ENCODE measurements around the gene IL22RA2. TPM values are rescaled to one million over a fixed set of nuclear protein-coding genes. Genes with fewer than 3 reads are reported as not detected.
"Not testable (repeated sequence)": the region's sequence is repeated elsewhere in the genome, so short reads cannot be mapped to it uniquely, and the experiment has no call there.

The IL22RA2 gene
- total RNA-seq, 1 experiment from 2014 or later: not detected

DNA sequence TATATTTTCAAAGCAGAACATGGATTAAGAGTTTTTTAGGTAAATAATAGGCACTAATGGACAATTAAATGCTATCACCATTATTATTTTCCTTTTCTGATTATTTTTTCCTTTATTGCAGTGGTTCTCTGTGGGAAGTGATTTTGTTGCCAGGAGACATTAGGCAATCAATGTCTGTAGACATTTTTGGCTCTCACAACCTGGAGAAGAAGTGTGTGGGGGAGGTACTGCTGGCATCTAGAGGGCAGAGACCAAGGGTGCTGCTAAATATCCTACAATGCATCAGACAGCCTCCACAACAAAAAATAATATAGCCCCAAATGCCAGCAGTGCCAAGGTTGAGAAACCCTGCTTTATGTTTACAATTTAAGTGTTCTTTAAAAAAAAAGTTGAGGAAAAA, 37.5 kb upstream of the IL22RA2 start:
- Histone ChIP-seq H3K27ac (no peak overlapping the region), H3K4me3 (no peak overlapping the region)
- no peak for DNase-seq (ENCODE audit: low read depth in 1 of 2, low spot score in 2 of 2)

DNA sequence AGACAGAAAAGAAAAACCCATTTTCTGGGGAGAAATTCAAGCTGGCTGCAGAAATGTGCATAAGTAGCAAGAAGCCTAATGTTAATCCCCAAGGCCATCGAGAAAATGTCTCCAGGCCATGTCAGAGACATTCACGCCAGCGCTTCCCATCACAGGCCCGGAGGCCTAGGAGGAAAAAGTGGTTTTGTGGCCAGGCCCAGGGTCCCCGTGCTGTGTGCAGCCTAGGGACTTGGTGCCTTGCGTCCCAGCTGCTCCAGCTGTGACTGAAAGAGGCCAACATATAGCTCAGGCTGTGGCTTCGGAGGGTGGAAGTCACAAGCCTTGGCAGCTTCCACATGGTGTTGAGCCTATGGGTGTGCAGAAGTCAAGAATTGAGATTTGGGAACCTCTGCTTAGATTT, 34.8 kb upstream of the IL22RA2 start:
- no peak overlapping the region for H3K27ac ChIP-seq
- H3K27me3 ChIP-seq (replicated peaks): no peaks in the 10 kb centered on the region
- H3K9me3 ChIP-seq (replicated peaks): 0 out of 2 replicates have a peak, but pooled peaks cover 3% of the 10 kb centered on the region
- H3K36me3 ChIP-seq: peaks cover 49% of the 10 kb centered on the region
- H3K4me3 ChIP-seq: no peak overlapping the region
- no peaks in the 10 kb centered on the region for H3K4me1 ChIP-seq (replicated peaks)
- DNase-seq (ENCODE audit: low read depth in 1 of 2, low spot score in 2 of 2): no peak

More for the DNA sequence above, 37.5 kb upstream of the IL22RA2 start:
- Histone ChIP-seq H3K4me1 (replicated peaks) (no peaks in the 10 kb centered on the region), H3K36me3 (peaks cover 29% of the 10 kb centered on the region), H3K9me3 (replicated peaks) (0 out of 2 replicates have a peak, but pooled peaks cover 3% of the 10 kb centered on the region), H3K27me3 (replicated peaks) (no peaks in the 10 kb centered on the region)

DNA sequence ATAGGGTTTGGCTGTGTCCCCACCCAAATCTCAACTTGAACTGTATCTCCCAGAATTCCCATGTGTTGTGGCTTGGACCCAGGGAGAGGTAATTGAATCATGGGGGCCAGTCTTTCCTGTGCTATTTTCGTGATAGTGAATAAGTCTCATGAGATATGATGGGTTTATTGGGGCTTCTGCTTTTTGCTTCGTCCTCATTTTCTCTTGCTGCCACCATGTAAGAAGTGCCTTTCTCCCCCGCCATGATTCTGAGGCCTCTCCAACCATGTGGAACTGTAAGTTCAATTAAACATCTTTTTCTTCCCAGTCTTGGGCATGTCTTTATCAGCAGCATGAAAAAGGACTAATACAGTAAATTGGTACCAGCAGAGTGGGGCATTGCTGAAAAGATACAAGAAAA, 34.0 kb upstream of the IL22RA2 start:
- peaks cover 57% of the 10 kb centered on the region for H3K36me3 ChIP-seq
- H3K27me3 ChIP-seq (replicated peaks); H3K4me3 ChIP-seq; DNase-seq (ENCODE audit: low read depth in 1 of 2, low spot score in 2 of 2); H3K27ac ChIP-seq; H3K4me1 ChIP-seq (replicated peaks); H3K9me3 ChIP-seq (replicated peaks): not testable (repeated sequence)

DNA sequence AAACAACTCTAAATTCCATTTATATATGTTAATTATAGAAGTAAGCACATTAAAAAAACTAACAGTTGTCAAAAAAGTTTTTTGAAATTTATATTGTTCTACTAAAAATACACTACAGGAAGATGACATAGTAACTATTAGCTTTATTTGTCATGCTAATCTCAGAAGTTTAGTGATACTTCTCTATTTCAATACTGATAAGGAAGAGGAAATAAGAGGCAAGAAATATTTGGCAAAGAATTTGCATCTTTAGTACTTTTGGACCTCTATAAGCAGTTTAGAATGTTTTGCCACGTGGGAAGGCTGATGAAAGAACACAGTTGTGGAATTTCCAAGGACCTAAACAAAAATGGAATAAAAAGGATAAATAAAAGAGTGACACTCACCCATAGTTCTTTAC, 33.1 kb upstream of the IL22RA2 start:
- Histone ChIP-seq H3K27me3 (replicated peaks) (no peaks in the 10 kb centered on the region), H3K27ac (no peak overlapping the region), H3K4me3 (no peak overlapping the region), H3K9me3 (replicated peaks) (0 out of 2 replicates have a peak, but pooled peaks cover 3% of the 10 kb centered on the region), H3K4me1 (replicated peaks) (no peaks in the 10 kb centered on the region), H3K36me3 (peaks cover 64% of the 10 kb centered on the region)
- no peak for DNase-seq (ENCODE audit: low read depth in 1 of 2, low spot score in 2 of 2)

DNA sequence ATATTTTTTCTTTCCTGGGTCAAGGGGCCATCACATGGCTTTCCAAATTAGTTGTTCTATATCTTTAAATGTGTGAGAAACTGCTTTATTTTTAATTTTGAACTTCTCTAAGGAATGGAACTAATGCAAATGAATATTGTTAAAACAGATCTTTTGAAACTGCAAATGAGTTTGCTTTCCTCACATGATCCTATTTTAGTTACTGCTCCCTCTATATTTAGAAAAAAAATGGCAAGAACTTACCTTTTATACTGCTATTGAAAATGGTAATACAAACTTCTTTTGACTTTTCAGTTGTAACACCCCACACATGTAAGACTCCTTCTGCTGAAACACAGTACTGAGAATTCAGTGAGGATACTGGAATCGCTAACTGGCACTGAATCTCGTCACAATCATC, 29.8 kb upstream of the IL22RA2 start:
- no peak for DNase-seq (ENCODE audit: low read depth in 1 of 2, low spot score in 2 of 2)
- no peak overlapping the region for H3K27ac ChIP-seq
- no peaks in the 10 kb centered on the region for H3K4me1 ChIP-seq (replicated peaks)
- no peak overlapping the region for H3K4me3 ChIP-seq
- H3K9me3 ChIP-seq (replicated peaks): no peaks in the 10 kb centered on the region
- peaks cover 74% of the 10 kb centered on the region for H3K36me3 ChIP-seq
- no peaks in the 10 kb centered on the region for H3K27me3 ChIP-seq (replicated peaks)

DNA sequence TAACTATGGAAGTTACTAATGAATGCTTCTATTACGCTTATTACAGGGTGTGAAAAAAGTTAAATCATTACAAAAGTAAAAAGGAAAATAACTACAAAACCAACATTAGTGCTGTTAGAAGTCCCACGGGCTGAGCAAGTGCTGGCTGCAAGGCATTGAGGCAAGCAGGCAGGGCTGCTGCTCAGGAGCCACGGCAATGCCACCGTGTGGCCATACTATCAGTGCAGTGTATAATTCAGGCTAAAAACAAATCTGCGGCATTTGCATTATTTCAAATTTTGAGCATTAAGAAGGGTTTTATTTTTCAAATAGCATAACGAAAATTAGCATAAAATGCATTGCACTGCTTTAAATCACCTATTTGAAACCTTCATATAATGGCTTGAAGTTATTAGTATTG, 28.6 kb upstream of the IL22RA2 start:
- DNase-seq (ENCODE audit: low read depth in 1 of 2, low spot score in 2 of 2): no peak
- Histone ChIP-seq H3K9me3 (replicated peaks) (no peaks in the 10 kb centered on the region), H3K36me3 (peaks cover 80% of the 10 kb centered on the region), H3K27ac (no peak overlapping the region), H3K4me1 (replicated peaks) (no peaks in the 10 kb centered on the region), H3K27me3 (replicated peaks) (no peaks in the 10 kb centered on the region), H3K4me3 (no peak overlapping the region)

DNA sequence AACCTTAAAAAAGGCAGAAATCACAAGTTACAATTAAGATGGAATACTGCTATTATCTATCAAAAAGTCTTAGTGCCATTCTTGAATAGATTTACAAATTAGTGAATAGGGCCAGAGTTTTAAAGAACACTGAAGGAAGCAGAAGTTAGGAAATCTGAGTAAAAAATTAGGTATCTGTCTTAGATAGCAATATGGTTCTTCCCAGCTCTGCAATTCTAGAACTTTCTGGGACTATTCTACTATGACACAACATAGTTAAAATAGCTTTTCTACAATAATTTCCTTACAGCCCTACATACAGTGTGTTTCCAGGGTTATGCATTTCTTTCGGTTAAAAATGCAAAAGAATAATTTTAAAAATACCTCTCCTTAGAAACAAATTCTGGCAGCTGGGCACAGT, 27.6 kb upstream of the IL22RA2 start:
- H3K4me1 ChIP-seq (replicated peaks): no peaks in the 10 kb centered on the region
- H3K36me3 ChIP-seq: peaks cover 75% of the 10 kb centered on the region
- H3K27ac ChIP-seq: no peak overlapping the region
- no peaks in the 10 kb centered on the region for H3K27me3 ChIP-seq (replicated peaks)
- DNase-seq (ENCODE audit: low read depth in 1 of 2, low spot score in 2 of 2): no peak
- H3K9me3 ChIP-seq (replicated peaks): no peaks in the 10 kb centered on the region
- H3K4me3 ChIP-seq: no peak overlapping the region

DNA sequence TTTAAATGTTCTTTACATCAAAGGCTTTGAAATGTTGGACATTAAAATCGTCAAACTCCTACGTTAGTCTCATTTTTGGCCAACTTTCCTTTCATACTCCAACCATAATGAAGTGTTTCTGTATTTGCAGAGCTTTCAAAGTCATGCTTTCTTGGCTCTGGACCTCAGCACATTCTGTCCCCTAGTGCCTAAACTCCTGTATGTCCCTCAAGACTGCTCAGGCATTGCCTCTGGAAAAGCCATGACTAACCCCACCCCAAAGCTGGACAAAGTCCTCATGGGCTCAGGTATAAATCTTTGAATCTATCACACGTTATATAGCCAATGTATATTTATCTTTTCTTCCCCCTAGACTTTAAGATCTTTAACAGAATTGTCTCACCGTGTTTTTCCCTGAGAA, 26.8 kb upstream of the IL22RA2 start:
- DNase-seq (ENCODE audit: low read depth in 1 of 2, low spot score in 2 of 2): no peak
- H3K36me3 ChIP-seq: peaks cover 68% of the 10 kb centered on the region
- no peaks in the 10 kb centered on the region for H3K27me3 ChIP-seq (replicated peaks)
- H3K4me1 ChIP-seq (replicated peaks): 0 out of 2 replicates have a peak, but pooled peaks cover 4% of the 10 kb centered on the region
- H3K9me3 ChIP-seq (replicated peaks): no peaks in the 10 kb centered on the region
- no peak overlapping the region for H3K27ac ChIP-seq
- H3K4me3 ChIP-seq: no peak overlapping the region

DNA sequence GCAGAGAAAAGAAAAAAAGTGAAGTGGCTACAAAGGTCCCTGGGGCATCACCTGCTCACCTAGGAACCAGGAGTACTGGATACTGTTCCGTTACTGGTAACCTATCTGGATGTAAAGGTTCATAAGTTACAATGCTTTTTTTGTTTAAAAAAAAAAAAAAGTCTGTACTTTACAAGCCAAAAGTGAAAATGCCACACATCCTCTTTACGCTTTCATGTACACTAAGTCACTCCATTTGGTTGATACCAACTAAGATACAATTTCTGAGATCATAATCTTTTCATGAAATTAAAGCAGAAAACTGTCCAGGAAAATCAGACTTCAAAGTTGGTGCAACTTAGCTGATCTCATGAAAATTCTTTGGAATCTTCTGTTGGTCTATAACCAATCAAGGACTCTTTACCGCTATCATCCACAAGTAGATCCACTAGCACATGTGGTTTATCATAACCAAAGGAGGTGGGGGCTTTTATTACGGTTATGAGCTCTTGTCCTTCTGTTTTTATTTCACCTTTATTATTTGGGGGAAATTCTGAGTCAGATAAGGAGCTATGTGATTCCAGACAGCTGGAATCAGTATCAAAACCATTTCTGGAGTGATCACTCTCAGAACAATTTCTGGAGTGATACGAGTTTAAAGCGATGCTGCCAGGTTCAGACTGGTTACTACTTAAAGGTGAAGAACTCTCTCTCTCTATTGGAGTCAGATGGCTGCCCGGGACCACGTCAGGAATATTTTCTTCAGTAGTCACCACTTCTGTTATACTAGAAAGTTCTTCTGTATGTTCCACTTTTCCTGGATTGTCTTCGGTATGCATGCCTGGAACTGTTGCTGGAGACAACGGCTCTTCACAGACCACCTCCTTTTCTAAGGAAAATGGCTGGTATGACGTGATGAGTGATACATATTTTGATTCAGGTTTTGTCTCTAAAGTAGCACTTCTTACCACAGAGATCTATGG, 24.5 kb upstream of the IL22RA2 start:
- no peak overlapping the region for H3K4me3 ChIP-seq
- peaks cover 48% of the 10 kb centered on the region for H3K36me3 ChIP-seq
- DNase-seq (ENCODE audit: low read depth in 1 of 2, low spot score in 2 of 2): no peak
- no peaks in the 10 kb centered on the region for H3K9me3 ChIP-seq (replicated peaks)
- H3K27me3 ChIP-seq (replicated peaks): no peaks in the 10 kb centered on the region
- H3K27ac ChIP-seq: no peak overlapping the region
- H3K4me1 ChIP-seq (replicated peaks): 0 out of 2 replicates have a peak, but pooled peaks cover 4% of the 10 kb centered on the region

DNA sequence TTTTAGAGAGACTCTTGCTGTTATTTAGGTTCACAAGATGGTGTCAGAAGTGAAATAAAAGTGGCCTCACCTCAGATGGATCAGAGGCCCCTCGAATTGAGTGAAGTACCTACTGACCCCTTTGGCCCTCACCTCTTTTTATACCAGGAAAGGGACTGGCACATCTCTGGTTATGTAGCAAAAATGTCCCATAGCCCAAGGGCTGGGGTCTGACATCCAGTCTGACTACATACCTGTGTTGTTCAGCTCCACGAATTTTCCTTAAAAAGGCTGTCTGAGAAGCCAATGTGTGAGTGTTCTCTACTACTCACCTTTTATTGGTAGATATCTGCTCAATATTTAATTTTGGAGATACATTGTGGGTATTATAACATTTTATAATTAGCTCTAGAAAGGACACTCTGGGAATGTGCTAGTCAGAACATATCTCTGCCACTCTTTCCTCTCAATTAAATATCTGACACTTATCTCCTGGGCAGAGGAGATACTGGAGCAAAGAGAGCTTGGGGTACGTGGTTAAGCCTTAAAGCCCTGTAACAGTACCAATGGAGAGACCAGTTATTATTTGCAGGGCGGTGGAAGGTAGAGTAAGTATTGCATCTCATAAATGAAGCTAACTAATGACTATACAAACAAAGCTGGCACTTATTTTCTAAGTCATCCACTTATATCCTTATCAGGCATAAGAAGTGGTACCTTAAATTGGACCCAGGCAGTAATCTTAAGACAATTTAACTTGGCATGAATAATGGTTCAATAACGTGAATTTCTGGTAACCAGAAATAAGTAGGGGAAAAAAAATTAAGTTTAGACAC, 20.0 kb upstream of the IL22RA2 start:
- Histone ChIP-seq H3K4me1 (replicated peaks) (0 out of 2 replicates have a peak, but pooled peaks cover 4% of the 10 kb centered on the region), H3K4me3 (no peak overlapping the region), H3K9me3 (replicated peaks) (no peaks in the 10 kb centered on the region; the same call in 1 of the 2 replicates), H3K27me3 (replicated peaks) (no peaks in the 10 kb centered on the region), H3K36me3 (peaks cover 12% of the 10 kb centered on the region), H3K27ac (no peak overlapping the region)
- DNase-seq (ENCODE audit: low read depth in 1 of 2, low spot score in 2 of 2): no peak

DNA sequence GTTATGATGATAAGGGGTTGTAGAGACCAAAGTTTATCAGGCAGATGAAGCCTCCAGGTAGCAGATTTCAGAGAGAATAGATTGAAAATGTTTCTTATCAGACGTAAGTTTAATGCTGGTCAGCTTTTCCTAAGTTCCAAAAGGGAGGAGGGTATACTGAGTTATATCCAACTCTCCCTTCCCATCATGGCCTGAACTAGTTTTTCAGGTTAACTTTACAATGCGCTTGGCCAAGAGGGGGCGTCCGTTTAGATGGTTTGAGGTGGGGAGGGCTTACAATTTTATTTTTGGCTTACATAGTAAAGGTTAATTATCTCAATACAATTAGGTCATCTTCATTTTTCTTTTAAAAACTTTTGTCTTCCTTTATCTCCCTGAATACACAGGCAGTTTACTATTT, 19.4 kb upstream of the IL22RA2 start:
- Histone ChIP-seq H3K27ac (no peak overlapping the region), H3K9me3 (replicated peaks) (no peaks in the 10 kb centered on the region; the same call in 1 of the 2 replicates), H3K27me3 (replicated peaks) (no peaks in the 10 kb centered on the region), H3K4me3 (no peak overlapping the region), H3K4me1 (replicated peaks) (0 out of 2 replicates have a peak, but pooled peaks cover 4% of the 10 kb centered on the region), H3K36me3 (peaks cover 6% of the 10 kb centered on the region)
- no peak for DNase-seq (ENCODE audit: low read depth in 1 of 2, low spot score in 2 of 2)

DNA sequence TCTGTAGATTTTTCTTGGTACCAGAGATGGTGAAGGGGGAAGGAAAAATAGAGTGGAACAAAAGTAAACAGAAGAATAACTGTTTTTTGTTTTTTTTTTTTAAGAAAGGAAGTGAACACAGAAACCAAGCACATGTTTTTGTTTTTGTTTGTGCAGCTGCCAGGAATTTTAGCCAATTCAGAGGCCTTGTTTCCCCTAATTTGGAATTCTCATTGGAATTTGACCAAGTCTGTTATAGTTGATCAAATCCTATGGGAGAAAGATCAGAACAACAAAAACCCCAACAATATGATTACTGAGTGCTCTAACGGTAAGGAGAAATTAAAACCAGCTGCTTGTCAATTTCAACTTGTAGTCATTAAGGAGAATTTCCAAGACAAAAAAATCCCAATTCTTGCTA, 18.2 kb upstream of the IL22RA2 start:
- no peaks in the 10 kb centered on the region for H3K27me3 ChIP-seq (replicated peaks)
- H3K27ac ChIP-seq: no peak overlapping the region
- 0 out of 2 replicates have a peak, but pooled peaks cover 4% of the 10 kb centered on the region for H3K4me1 ChIP-seq (replicated peaks)
- H3K9me3 ChIP-seq (replicated peaks): peaks cover 3% of the 10 kb centered on the region; the same call in 1 of the 2 replicates
- no peak overlapping the region for H3K4me3 ChIP-seq
- H3K36me3 ChIP-seq: no peaks in the 10 kb centered on the region
- no peak for DNase-seq (ENCODE audit: low read depth in 1 of 2, low spot score in 2 of 2)

DNA sequence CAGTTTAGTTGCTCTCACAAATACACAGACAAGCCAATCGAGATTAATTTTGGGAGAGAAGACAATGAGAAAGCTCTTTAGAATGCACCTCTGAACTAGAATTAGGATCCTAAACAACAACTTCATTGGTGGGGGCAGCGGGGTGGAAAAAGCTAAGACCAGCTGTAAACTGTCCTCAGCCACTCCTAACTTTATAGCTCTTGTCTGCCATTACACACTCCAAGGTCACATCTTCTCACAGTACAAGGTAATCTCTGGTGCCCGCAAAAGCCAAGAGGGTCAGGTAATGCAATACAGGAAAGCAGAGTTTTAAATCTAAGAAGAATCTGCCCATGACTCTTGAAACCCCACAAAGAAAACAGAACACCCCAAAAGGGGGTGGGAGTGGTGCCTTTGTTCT, 17.8 kb upstream of the IL22RA2 start:
- 0 out of 2 replicates have a peak, but pooled peaks cover 4% of the 10 kb centered on the region for H3K4me1 ChIP-seq (replicated peaks)
- peaks cover 3% of the 10 kb centered on the region; the same call in 1 of the 2 replicates for H3K9me3 ChIP-seq (replicated peaks)
- no peaks in the 10 kb centered on the region for H3K27me3 ChIP-seq (replicated peaks)
- no peak overlapping the region for H3K27ac ChIP-seq
- H3K36me3 ChIP-seq: no peaks in the 10 kb centered on the region
- no peak for DNase-seq (ENCODE audit: low read depth in 1 of 2, low spot score in 2 of 2)
- H3K4me3 ChIP-seq: no peak overlapping the region

Data from SJSA1 (cell line).